WTC11 (cell line): Measurements from ENCODE around the gene ZSCAN25. TPM values are rescaled to one million over a fixed set of nuclear protein-coding genes. Genes with fewer than 3 reads are reported as not detected.
A peak's percentile ranks its signal among the peaks of the same experiment; 100 is the strongest.

ENCODE experiments used
- ATAC-seq: fragments of 200-7000 bp; cut with Tn5 transposase; 2 replicates; pipeline ENCODE4 v1.10.0; 2021; ENCODE audit warnings: mild to moderate bottlenecking, moderate library complexity
- CTCF ChIA-PET: fragments of 300-600 bp; sonication (Branson Sonifier 250); formaldehyde crosslinking; loops from one replicate; lab custom pipeline; 2021; ENCODE audit warnings: antibody characterized with exemption; lab: Charles Lee
- POLR2A ChIA-PET: fragments of 350-600 bp; sonication (Branson Sonifier 250); formaldehyde crosslinking; loops from one replicate; lab custom pipeline; 2021; ENCODE audit warnings: antibody characterized with exemption; lab: Charles Lee
- DNase-seq: peaks from one replicate; pipeline ENCODE4 v3.0.0; 2021; ENCODE audit warnings: low spot score
- H3K27ac Mint-ChIP-seq: 2 replicates; pipeline ENCODE4 v1.8.0; 2021; ENCODE audit warnings: mixed read lengths
- H3K27me3 Mint-ChIP-seq: 2 replicates; pipeline ENCODE4 v1.8.0; 2021; ENCODE audit warnings: low read depth, mild to moderate bottlenecking, moderate library complexity, mixed read lengths
- H3K36me3 Mint-ChIP-seq: 2 replicates; pipeline ENCODE4 v1.8.0; 2021; ENCODE audit warnings: mixed read lengths
- H3K4me1 Mint-ChIP-seq: 2 replicates; pipeline ENCODE4 v1.8.0; 2022; ENCODE audit warnings: mixed read lengths
- H3K4me3 Mint-ChIP-seq: 2 replicates; pipeline ENCODE4 v1.8.0; 2021; ENCODE audit warnings: mild to moderate bottlenecking, moderate library complexity, mixed read lengths
- H3K9me3 Mint-ChIP-seq: 2 replicates; pipeline ENCODE4 v1.8.0; 2021; ENCODE audit warnings: mixed read lengths
- GTF2I ChIP-seq: fragments of 250-450 bp; sonication (Bioruptor Pico); conservative IDR thresholded peaks from 2 replicates; pipeline ENCODE4 v1.4.0; 2021; ENCODE audit warnings: mild to moderate bottlenecking
- JUN ChIP-seq: sonication (generic); formaldehyde crosslinking; IDR thresholded peaks from 2 replicates; pipeline ENCODE4 v1.8.0; 2023; ENCODE audit warnings: mild to moderate bottlenecking, missing genetic modification reagents
- NR3C1 ChIP-seq: sonication (generic); formaldehyde crosslinking; conservative IDR thresholded peaks from 2 replicates; pipeline ENCODE4 v1.8.1; 2023; ENCODE audit warnings: low read depth, mild to moderate bottlenecking, missing genetic modification reagents
- RORB ChIP-seq: fragments of 250-450 bp; sonication (Bioruptor Pico); IDR thresholded peaks from 2 replicates; pipeline ENCODE4 v1.9.0; 2021; ENCODE audit warnings: mild to moderate bottlenecking
- SOX15 ChIP-seq: fragments of 250-450 bp; sonication (Bioruptor Pico); IDR thresholded peaks from 2 replicates; pipeline ENCODE4 v1.9.0; 2021; ENCODE audit warnings: mild to moderate bottlenecking
- ZNF263 ChIP-seq: sonication (generic); formaldehyde crosslinking; IDR thresholded peaks from 2 replicates; pipeline ENCODE4 v1.8.1; 2022; ENCODE audit warnings: low read depth, mild to moderate bottlenecking, moderate library complexity, missing genetic modification reagents
- total RNA-seq: library from RNA; stranded (reverse); gene quantifications from 3 replicates; pipeline ENCODE4 v1.2.3, GENCODE V29; 2021
- TF ChIP-seq, protein P1 (sequence below): sonication (generic); formaldehyde crosslinking; IDR thresholded peaks from 2 replicates; pipeline ENCODE4 v1.8.1; 2023; ENCODE audit warnings: mild to moderate bottlenecking, moderate library complexity, missing genetic modification reagents
- TF ChIP-seq, protein P2 (sequence below): sonication (generic); formaldehyde crosslinking; IDR thresholded peaks from 2 replicates; pipeline ENCODE4 v1.8.0; 2022; ENCODE audit warnings: mild to moderate bottlenecking, missing genetic modification reagents
- TF ChIP-seq, protein P3 (sequence below): sonication (generic); formaldehyde crosslinking; IDR thresholded peaks from 2 replicates; pipeline ENCODE4 v1.8.0; 2023; ENCODE audit warnings: missing genetic modification reagents, mild to moderate bottlenecking, borderline replicate concordance
- TF ChIP-seq, protein P4 (sequence below): sonication (generic); formaldehyde crosslinking; IDR thresholded peaks from 2 replicates; pipeline ENCODE4 v1.8.1; 2022; ENCODE audit warnings: mild to moderate bottlenecking, moderate library complexity, missing genetic modification reagents
- TF ChIP-seq, protein P5 (sequence below): sonication (generic); formaldehyde crosslinking; IDR thresholded peaks from 2 replicates; pipeline ENCODE4 v1.8.1; 2022; ENCODE audit warnings: low read depth, mild to moderate bottlenecking, moderate library complexity, missing genetic modification reagents, borderline replicate concordance

ZSCAN25 gene
- total RNA-seq, 1 experiment from 2014 or later, result 20.1 TPM

DNA sequence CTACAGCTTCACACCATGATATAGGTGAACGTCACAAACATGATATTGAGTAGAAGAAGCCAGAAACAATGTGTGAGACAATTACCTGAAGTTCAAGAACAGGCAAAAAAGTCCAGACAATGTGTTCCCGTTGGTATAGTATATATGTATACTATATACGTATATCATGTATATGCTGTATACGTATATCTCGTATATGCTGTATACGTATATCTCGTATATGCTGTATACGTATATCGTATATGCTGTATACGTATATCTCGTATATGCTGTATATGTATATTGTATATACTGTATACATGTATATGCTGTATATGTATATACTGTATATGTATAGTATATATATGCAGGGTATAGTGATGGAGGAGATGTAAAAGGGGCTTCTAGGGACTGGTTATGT is 10.8 kb downstream of the ZSCAN25 start (continued):
- TF ChIP-seq NR3C1 (CRISPR knock-in tag) (no peak), RORB (CRISPR knock-in tag) (no peak), ZNF263 (CRISPR knock-in tag) (no peak), GTF2I (CRISPR knock-in tag) (no peak)
- TF ChIP-seq, protein P1, sequence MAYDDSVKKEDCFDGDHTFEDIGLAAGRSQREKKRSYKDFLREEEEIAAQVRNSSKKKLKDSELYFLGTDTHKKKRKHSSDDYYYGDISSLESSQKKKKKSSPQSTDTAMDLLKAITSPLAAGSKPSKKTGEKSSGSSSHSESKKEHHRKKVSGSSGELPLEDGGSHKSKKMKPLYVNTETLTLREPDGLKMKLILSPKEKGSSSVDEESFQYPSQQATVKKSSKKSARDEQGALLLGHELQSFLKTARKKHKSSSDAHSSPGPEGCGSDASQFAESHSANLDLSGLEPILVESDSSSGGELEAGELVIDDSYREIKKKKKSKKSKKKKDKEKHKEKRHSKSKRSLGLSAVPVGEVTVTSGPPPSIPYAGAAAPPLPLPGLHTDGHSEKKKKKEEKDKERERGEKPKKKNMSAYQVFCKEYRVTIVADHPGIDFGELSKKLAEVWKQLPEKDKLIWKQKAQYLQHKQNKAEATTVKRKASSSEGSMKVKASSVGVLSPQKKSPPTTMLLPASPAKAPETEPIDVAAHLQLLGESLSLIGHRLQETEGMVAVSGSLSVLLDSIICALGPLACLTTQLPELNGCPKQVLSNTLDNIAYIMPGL (CRISPR knock-in tag), result no peak
- TF ChIP-seq, all 79 proteins: peak for 0

DNA sequence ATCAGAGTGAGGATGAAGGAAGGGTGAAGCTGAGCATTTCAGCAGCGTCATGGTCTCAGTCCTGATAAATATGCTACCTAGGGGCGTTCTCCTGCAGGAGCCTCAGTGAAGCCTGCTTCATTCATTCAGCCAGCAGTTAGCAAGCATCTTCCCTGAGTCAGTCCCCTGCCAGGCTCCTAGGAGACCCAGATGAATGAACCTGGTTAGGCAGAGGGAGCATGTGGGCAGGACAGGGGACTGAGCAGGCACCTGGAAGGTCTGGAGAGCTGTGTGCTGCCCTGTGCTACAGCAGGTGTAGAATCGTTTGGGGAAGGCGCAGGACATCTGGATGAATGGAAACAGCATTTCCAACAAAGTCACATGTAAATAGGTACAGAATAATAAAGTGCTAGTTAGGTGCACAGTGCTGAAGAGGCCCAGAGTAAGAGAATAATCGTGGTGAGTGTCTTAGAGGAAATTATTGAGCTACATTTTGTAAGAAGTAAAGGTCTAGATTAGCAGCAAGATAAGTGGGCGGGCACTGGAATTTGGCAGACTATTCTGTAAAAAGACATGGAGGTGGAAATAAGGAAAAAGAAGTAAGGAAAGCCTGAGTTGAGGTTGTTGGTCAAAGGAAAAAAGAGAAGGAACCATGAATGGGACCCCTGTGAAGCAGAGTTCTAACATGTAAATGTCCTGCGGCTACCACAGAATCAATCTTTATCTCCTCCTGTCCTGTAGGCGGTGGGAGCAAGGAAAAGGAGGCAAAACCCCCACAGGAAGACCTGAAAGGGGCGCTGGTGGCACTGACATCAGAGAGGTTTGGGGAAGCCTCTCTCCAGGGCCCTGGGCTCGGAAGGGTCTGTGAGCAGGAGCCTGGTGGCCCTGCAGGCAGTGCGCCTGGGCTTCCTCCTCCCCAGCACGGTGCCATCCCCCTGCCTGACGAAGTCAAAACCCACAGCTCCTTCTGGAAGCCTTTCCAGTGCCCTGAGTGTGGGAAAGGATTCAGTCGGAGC is 12.0 kb downstream of the ZSCAN25 start:
- Mint-ChIP-seq H3K4me3 (no peak overlapping the region), H3K9me3 (no peaks in the 10 kb centered on the region), H3K36me3 (peaks cover 72% of the 10 kb centered on the region), H3K27ac (peak overlapping the region; percentile 75), H3K4me1 (peaks cover 32% of the 10 kb centered on the region), H3K27me3 (no peaks in the 10 kb centered on the region)
- TF ChIP-seq SOX15 (CRISPR knock-in tag) (no peak), GTF2I (CRISPR knock-in tag) (no peak), RORB (CRISPR knock-in tag) (no peak), JUN (no peak)
- TF ChIP-seq, protein P2, sequence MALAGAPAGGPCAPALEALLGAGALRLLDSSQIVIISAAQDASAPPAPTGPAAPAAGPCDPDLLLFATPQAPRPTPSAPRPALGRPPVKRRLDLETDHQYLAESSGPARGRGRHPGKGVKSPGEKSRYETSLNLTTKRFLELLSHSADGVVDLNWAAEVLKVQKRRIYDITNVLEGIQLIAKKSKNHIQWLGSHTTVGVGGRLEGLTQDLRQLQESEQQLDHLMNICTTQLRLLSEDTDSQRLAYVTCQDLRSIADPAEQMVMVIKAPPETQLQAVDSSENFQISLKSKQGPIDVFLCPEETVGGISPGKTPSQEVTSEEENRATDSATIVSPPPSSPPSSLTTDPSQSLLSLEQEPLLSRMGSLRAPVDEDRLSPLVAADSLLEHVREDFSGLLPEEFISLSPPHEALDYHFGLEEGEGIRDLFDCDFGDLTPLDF (CRISPR knock-in tag), result no peak
- TF ChIP-seq, protein P3, sequence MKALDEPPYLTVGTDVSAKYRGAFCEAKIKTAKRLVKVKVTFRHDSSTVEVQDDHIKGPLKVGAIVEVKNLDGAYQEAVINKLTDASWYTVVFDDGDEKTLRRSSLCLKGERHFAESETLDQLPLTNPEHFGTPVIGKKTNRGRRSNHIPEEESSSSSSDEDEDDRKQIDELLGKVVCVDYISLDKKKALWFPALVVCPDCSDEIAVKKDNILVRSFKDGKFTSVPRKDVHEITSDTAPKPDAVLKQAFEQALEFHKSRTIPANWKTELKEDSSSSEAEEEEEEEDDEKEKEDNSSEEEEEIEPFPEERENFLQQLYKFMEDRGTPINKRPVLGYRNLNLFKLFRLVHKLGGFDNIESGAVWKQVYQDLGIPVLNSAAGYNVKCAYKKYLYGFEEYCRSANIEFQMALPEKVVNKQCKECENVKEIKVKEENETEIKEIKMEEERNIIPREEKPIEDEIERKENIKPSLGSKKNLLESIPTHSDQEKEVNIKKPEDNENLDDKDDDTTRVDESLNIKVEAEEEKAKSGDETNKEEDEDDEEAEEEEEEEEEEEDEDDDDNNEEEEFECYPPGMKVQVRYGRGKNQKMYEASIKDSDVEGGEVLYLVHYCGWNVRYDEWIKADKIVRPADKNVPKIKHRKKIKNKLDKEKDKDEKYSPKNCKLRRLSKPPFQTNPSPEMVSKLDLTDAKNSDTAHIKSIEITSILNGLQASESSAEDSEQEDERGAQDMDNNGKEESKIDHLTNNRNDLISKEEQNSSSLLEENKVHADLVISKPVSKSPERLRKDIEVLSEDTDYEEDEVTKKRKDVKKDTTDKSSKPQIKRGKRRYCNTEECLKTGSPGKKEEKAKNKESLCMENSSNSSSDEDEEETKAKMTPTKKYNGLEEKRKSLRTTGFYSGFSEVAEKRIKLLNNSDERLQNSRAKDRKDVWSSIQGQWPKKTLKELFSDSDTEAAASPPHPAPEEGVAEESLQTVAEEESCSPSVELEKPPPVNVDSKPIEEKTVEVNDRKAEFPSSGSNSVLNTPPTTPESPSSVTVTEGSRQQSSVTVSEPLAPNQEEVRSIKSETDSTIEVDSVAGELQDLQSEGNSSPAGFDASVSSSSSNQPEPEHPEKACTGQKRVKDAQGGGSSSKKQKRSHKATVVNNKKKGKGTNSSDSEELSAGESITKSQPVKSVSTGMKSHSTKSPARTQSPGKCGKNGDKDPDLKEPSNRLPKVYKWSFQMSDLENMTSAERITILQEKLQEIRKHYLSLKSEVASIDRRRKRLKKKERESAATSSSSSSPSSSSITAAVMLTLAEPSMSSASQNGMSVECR (CRISPR knock-in tag), result no peak
- TF ChIP-seq, protein P4, sequence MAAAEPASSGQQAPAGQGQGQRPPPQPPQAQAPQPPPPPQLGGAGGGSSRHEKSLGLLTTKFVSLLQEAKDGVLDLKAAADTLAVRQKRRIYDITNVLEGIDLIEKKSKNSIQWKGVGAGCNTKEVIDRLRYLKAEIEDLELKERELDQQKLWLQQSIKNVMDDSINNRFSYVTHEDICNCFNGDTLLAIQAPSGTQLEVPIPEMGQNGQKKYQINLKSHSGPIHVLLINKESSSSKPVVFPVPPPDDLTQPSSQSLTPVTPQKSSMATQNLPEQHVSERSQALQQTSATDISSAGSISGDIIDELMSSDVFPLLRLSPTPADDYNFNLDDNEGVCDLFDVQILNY (CRISPR knock-in tag), result no peak
- TF ChIP-seq, protein P5, sequence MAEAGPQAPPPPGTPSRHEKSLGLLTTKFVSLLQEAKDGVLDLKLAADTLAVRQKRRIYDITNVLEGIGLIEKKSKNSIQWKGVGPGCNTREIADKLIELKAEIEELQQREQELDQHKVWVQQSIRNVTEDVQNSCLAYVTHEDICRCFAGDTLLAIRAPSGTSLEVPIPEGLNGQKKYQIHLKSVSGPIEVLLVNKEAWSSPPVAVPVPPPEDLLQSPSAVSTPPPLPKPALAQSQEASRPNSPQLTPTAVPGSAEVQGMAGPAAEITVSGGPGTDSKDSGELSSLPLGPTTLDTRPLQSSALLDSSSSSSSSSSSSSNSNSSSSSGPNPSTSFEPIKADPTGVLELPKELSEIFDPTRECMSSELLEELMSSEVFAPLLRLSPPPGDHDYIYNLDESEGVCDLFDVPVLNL (CRISPR knock-in tag), result no peak
- POLR2A ChIA-PET, result interaction anchor here (1.3 kb wide), 1 partner anchor 12 kb away, joined by 5 read pairs; the partner anchor contains the start of gene ZSCAN25
- CTCF ChIA-PET, result interaction anchor here (1.1 to 1.4 kb wide), 4 partner anchors 13 to 365 kb away, joined by 3 to 4 read pairs (median 4); partner anchors contain the start of gene ZSCAN25
- DNase-seq, result no peak
- ATAC-seq, result peak; percentile 67
